Spleen (tissue), 11 donors: ENCODE measurements around the gene CSF2RB. TPM values are rescaled to one million over a fixed set of nuclear protein-coding genes. Genes with fewer than 3 reads are reported as not detected.

Experiments
- DNase-seq: peaks from one replicate; pipeline ENCODE4 v3.0.0-alpha.2; 2020
- H3K27ac ChIP-seq, 8 donors: fragments of 200-600 bp; sonication (generic) in 7 of 8; 1 replicate in 4 of 8; 2 replicates in 4 of 8; pipeline versions ENCODE4 v1.5.0 to v1.8.0; 2016 to 2021; ENCODE audit warnings: inconsistent platforms in 4 of 8, mild to moderate bottlenecking in 4 of 8, moderate library complexity in 1 of 8
- H3K27me3 ChIP-seq, 7 donors: fragments of 200-600 bp; sonication (generic) in 6 of 7; replicated peaks in 1 of 7; 1 replicate in 4 of 7; 2 replicates in 3 of 7; pipeline versions ENCODE4 v1.5.0 to v1.8.0; 2016 to 2021; ENCODE audit warnings: inconsistent platforms in 3 of 7, mild to moderate bottlenecking in 1 of 7
- H3K36me3 ChIP-seq, 6 donors: fragments of 200-600 bp; sonication (generic) in 5 of 6; 1 replicate in 4 of 6; 2 replicates in 2 of 6; pipeline versions ENCODE4 v1.5.0 to v1.8.0; 2016 to 2021; ENCODE audit warnings: inconsistent platforms in 2 of 6
- H3K4me1 ChIP-seq, 6 donors: fragments of 200-600 bp; sonication (generic) in 5 of 6; 1 replicate in 3 of 6; 2 replicates in 3 of 6; pipeline versions ENCODE4 v1.5.0 to v1.8.0; 2016 to 2021; ENCODE audit warnings: inconsistent platforms in 3 of 6
- H3K4me3 ChIP-seq, 8 donors: fragments of 200-600 bp; sonication (generic) in 7 of 8; 1 replicate in 4 of 8; 2 replicates in 4 of 8; pipeline versions ENCODE4 v1.5.0 to v1.8.0; 2016 to 2021; ENCODE audit warnings: inconsistent platforms in 4 of 8, mild to moderate bottlenecking in 4 of 8, moderate library complexity in 2 of 8
- H3K9me3 ChIP-seq, 8 donors: fragments of 200-600 bp; sonication (generic) in 7 of 8; 1 replicate in 4 of 8; 2 replicates in 4 of 8; pipeline versions ENCODE4 v1.5.0 to v1.8.0; 2016 to 2021; ENCODE audit warnings: inconsistent platforms in 4 of 8
- CTCF ChIP-seq, 11 experiments: fragments of 200-600 bp in 7 of 11; fragments of 450-650 bp in 4 of 11; sonication (generic) in 4 of 11; IDR thresholded peaks in 8 of 11; conservative IDR thresholded peaks in 3 of 11; 1 replicate in 7 of 11; 2 replicates in 4 of 11; pipeline versions ENCODE4 v1.4.0 to v1.8.0; 2016 to 2021; ENCODE audit warnings: antibody characterized with exemption in 11 of 11, inconsistent platforms in 4 of 11, mild to moderate bottlenecking in 1 of 11
- POLR2A ChIP-seq, 3 donors: fragments of 450-650 bp; IDR thresholded peaks; one replicate each; pipeline ENCODE4 v1.5.1; 2017; ENCODE audit warnings: antibody characterized with exemption in 3 of 3, mild to moderate bottlenecking in 1 of 3
- POLR2AphosphoS5 ChIP-seq, 3 donors: sonication (generic); formaldehyde crosslinking; IDR thresholded peaks; one replicate each; pipeline ENCODE4 v1.5.1; 2017; ENCODE audit warnings: antibody characterized with exemption in 3 of 3
- WGBS, 5 donors: extraction: QIAGEN DNeasy Blood & Tissue Kit in 3 of 5; methylation state at CpG; one replicate each; pipeline versions ENCODE4 v1.1.5 to v1.1.7; 2013 to 2018; 5-methylcytosine and 5-hydroxymethylcytosine counted together
- intact Hi-C: fragments of 100-400 bp; cut with DNase I; formaldehyde crosslinking; loops from one replicate; pipeline ENCODE4 v1.15.0; 2023; ENCODE audit warnings: low total_unique reads
- polyA plus RNA-seq, 3 donors: library from polyadenylated mRNA; stranded (reverse); fragments of 200-250 nt; gene quantifications; one replicate each; pipeline ENCODE4 v1.2.1, GENCODE V29; 2013
- total RNA-seq, 7 donors: library from RNA; depleted of rRNA in 3 of 7; stranded (reverse); fragments of >200 nt in 3 of 7; fragmentation: NEBNext Ultra II Directional in 4 of 7; extraction: Animal tissue kit (Norgen Biotek cat#: 25700) in 4 of 7; gene quantifications; one replicate each; pipeline versions ENCODE4 v1.1.0 to v1.2.1, GENCODE V29; 2016 to 2021
- donor health status: healthy with polysubstance abuse.
- donor health status: DM: no; HTN: no; CAD: no; lungs with moderate emphysema.
- donor health status: DM: no; HTN: no; CAD: no.
- donor health status: Bipolar disorder and iron deficiency.
- donor health status: healthy.
- donor health status: DM: no; HTN: no; CAD: no.
- donor health status: DM: yes; HTN: yes; CAD: no.

Gene CSF2RB
- total and polyA plus RNA-seq, 10 donors: 14.2 to 110 (median 45.9) TPM

GRCh38 chr22:36904260-36904880, 9.1 kb upstream of the CSF2RB start:
- peaks cover 0 to 35% (median 0%) of the 10 kb centered on the region in 7 donors for H3K27me3 ChIP-seq
- intact Hi-C loops: no loop called here
- no peak overlapping the region for H3K4me3 ChIP-seq
- no peak for TF ChIP-seq POLR2A (IDR thresholded peaks at IDR 0.05)
- no peak for TF ChIP-seq POLR2AphosphoS5 (IDR thresholded peaks at IDR 0.05)
- TF ChIP-seq CTCF (IDR thresholded peaks at IDR 0.05 in 8 of 11, conservative IDR thresholded peaks at IDR 0.05 in 3 of 11): no peak
- no peak overlapping the region for H3K27ac ChIP-seq
- 65 to 73% (median 67%) methylated on average over 6 of the region's 6 CpGs for WGBS, 5 donors
- H3K36me3 ChIP-seq: no peaks in the 10 kb centered on the region
- H3K4me1 ChIP-seq: peaks cover 0 to 16% (median 1%) of the 10 kb centered on the region in 6 donors
- no peak for DNase-seq
- peaks cover 0 to 8% (median 0%) of the 10 kb centered on the region in 8 donors for H3K9me3 ChIP-seq

GRCh38 chr22:36907253-36908195, 5.9 kb upstream of the CSF2RB start:
- Histone ChIP-seq H3K27me3 (peaks cover 0 to 25% (median 0%) of the 10 kb centered on the region in 7 donors), H3K4me3 (no peak overlapping the region), H3K36me3 (no peaks in the 10 kb centered on the region), H3K4me1 (peaks cover 0 to 10% (median 3%) of the 10 kb centered on the region in 6 donors), H3K9me3 (no peaks in the 10 kb centered on the region), H3K27ac (no peak overlapping the region)
- intact Hi-C loops: no loop called here
- TF ChIP-seq POLR2AphosphoS5 (IDR thresholded peaks at IDR 0.05) (no peak), POLR2A (IDR thresholded peaks at IDR 0.05) (no peak), CTCF (IDR thresholded peaks at IDR 0.05 in 8 of 11, conservative IDR thresholded peaks at IDR 0.05 in 3 of 11) (no peak)
- WGBS, 5 donors: 85 to 93% (median 87%) methylated on average over 7 of the region's 7 CpGs
- DNase-seq: no peak

- Histone ChIP-seq H3K4me3 (no peak overlapping the region), H3K27me3 (peaks cover 0 to 12% (median 0%) of the 10 kb centered on the region in 7 donors), H3K4me1 (peaks cover 0 to 35% (median 17%) of the 10 kb centered on the region in 6 donors), H3K36me3 (no peaks in the 10 kb centered on the region), H3K9me3 (no peaks in the 10 kb centered on the region), H3K27ac (no peak overlapping the region)
- TF ChIP-seq POLR2AphosphoS5 (IDR thresholded peaks at IDR 0.05): no peak
- no peak for TF ChIP-seq POLR2A (IDR thresholded peaks at IDR 0.05)
- no peak for TF ChIP-seq CTCF (IDR thresholded peaks at IDR 0.05 in 8 of 11, conservative IDR thresholded peaks at IDR 0.05 in 3 of 11)
- no peak for DNase-seq
- intact Hi-C loops: no loop called here
These were observed 3.0 kb upstream of the CSF2RB start for GRCh38 chr22:36910461-36910860.
